T-helper 17 cell (primary cell): ENCODE results near the gene CFAP161. TPM values are rescaled to one million over a fixed set of nuclear protein-coding genes. Genes with fewer than 3 reads are reported as not detected.

Experiments used
- total RNA-seq, 4 donors: library from RNA in 2 of 4; stranded (reverse) in 2 of 4; gene quantifications; one replicate each; pipeline ENCODE4 v1.2.3 and lab custom pipeline; 2022 to 2026

Gene CFAP161
- total RNA-seq, 2 donors from 2014 or later = 4.1 TPM; not detected in 1

Other genes starting within 250 kb of the CFAP161 start
- 10 to 100 TPM; 14.3 to 14.4 TPM for gene MESD, start 144.5 kb upstream of the CFAP161 start, total RNA-seq
- gene TLNRD1, start 133.3 kb upstream of the CFAP161 start, total RNA-seq = 10 to 100 TPM; 17.5 to 17.6 TPM
- 100 to 1,000 TPM in 1 of 2 donors, 10 to 100 TPM in 1; 87.1 to 104 TPM for gene IL16, start 62.6 kb downstream of the CFAP161 start, total RNA-seq
- 1 to 10 TPM; 4.3 to 4.6 TPM for gene STARD5, start 189.9 kb downstream of the CFAP161 start, total RNA-seq
- not detected for gene TMC3, start 239.9 kb downstream of the CFAP161 start, total RNA-seq